Keratinocyte (primary cell): ENCODE measurements around the gene YAF2.

ENCODE experiments used
- EZH2 ChIP-seq: IDR thresholded peaks from one replicate; pipeline ENCODE4 v1.6.1; 2012; ENCODE audit warnings: inconsistent platforms, mild to moderate bottlenecking, low read length, moderate library complexity
- TF ChIP-seq, protein P1 (sequence below), 3 experiments: IDR thresholded peaks in 1 of 3; conservative IDR thresholded peaks in 1 of 3; optimal IDR thresholded peaks in 1 of 3; 2 replicates in 2 of 3; 3 replicates in 1 of 3; pipeline versions ENCODE3 to v1.5.1; 2011; ENCODE audit warnings: low read length in 3 of 3, mild to moderate bottlenecking in 3 of 3, moderate library complexity in 2 of 3, control low read depth in 1 of 3, inconsistent platforms in 1 of 3; ENCODE audit not compliant: insufficient read depth in 2 of 3; ENCODE audit errors: extremely low read depth in 1 of 3

DNA sequence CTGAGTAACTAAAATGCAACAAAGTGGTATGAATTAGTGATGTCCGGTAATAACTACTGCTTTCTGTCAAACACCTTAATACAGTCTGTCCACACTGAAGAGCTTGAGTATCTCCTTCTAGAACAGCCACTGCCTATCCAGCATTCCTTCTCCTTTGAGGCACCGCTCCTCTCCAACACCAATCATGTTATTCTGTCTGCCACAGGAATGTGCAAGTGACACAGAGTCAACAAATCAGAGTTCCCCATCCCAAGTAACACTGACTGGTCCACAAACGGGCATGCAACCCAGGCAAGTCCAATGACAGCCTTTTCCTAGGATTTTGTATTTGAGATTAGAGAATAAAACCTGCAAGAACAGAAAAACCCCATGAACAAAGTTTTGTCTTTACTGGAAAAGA lies 97.1 kb downstream of the YAF2 start:
- TF ChIP-seq, protein P1, sequence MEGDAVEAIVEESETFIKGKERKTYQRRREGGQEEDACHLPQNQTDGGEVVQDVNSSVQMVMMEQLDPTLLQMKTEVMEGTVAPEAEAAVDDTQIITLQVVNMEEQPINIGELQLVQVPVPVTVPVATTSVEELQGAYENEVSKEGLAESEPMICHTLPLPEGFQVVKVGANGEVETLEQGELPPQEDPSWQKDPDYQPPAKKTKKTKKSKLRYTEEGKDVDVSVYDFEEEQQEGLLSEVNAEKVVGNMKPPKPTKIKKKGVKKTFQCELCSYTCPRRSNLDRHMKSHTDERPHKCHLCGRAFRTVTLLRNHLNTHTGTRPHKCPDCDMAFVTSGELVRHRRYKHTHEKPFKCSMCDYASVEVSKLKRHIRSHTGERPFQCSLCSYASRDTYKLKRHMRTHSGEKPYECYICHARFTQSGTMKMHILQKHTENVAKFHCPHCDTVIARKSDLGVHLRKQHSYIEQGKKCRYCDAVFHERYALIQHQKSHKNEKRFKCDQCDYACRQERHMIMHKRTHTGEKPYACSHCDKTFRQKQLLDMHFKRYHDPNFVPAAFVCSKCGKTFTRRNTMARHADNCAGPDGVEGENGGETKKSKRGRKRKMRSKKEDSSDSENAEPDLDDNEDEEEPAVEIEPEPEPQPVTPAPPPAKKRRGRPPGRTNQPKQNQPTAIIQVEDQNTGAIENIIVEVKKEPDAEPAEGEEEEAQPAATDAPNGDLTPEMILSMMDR (optimal IDR thresholded peaks at IDR 0.05 in 1 of 3, IDR thresholded peaks at IDR 0.05 in 1 of 3, conservative IDR thresholded peaks at IDR 0.05 in 1 of 3; ENCODE audit: extremely low read depth in 1 of 3, insufficient read depth in 2 of 3, low read length in 3 of 3) = no peak
- no peak for TF ChIP-seq EZH2
